Spleen (tissue), 7 donors: Measurements from ENCODE around the gene GOLGA1.

Experiments used
- POLR2AphosphoS5 ChIP-seq, 3 donors: sonication (generic); formaldehyde crosslinking; IDR thresholded peaks; one replicate each; pipeline ENCODE4 v1.5.1; 2017; ENCODE audit warnings: antibody characterized with exemption in 3 of 3
- TF ChIP-seq, protein P1 (sequence below), 11 experiments: fragments of 200-600 bp in 7 of 11; fragments of 450-650 bp in 4 of 11; sonication (generic) in 4 of 11; IDR thresholded peaks in 8 of 11; conservative IDR thresholded peaks in 3 of 11; 1 replicate in 7 of 11; 2 replicates in 4 of 11; pipeline versions ENCODE4 v1.4.0 to v1.8.0; 2016 to 2021; ENCODE audit warnings: antibody characterized with exemption in 11 of 11, inconsistent platforms in 4 of 11, mild to moderate bottlenecking in 1 of 11
- donor health status: DM: no; HTN: no; CAD: no; lungs with moderate emphysema.
- donor health status: DM: no; HTN: no; CAD: no.
- donor health status: DM: no; HTN: no; CAD: no.

DNA sequence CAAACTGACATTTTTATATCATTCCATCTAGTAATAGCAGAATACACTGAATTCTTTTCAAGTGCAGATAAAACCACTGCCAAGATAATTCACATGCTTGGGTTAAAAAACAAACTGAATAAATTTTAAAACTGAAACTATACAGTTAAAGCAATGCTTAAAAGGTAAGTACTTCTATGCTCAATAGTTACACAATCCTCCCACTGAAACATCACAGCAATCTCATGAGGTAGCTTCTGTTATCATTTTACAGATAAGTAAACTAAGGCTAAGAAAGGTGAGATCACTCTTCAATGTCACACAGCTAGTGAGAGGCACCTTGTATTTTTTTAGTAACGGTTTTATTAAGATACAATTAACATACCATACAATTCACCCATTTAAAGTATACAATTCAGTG is 13.4 kb upstream of the GOLGA1 start:
- TF ChIP-seq, protein P1, sequence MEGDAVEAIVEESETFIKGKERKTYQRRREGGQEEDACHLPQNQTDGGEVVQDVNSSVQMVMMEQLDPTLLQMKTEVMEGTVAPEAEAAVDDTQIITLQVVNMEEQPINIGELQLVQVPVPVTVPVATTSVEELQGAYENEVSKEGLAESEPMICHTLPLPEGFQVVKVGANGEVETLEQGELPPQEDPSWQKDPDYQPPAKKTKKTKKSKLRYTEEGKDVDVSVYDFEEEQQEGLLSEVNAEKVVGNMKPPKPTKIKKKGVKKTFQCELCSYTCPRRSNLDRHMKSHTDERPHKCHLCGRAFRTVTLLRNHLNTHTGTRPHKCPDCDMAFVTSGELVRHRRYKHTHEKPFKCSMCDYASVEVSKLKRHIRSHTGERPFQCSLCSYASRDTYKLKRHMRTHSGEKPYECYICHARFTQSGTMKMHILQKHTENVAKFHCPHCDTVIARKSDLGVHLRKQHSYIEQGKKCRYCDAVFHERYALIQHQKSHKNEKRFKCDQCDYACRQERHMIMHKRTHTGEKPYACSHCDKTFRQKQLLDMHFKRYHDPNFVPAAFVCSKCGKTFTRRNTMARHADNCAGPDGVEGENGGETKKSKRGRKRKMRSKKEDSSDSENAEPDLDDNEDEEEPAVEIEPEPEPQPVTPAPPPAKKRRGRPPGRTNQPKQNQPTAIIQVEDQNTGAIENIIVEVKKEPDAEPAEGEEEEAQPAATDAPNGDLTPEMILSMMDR (IDR thresholded peaks at IDR 0.05 in 8 of 11, conservative IDR thresholded peaks at IDR 0.05 in 3 of 11): no peak
- TF ChIP-seq POLR2AphosphoS5 (IDR thresholded peaks at IDR 0.05): no peak
